ENCODE measurements around the gene SLAIN1. TPM values are rescaled to one million over a fixed set of nuclear protein-coding genes. Genes with fewer than 3 reads are reported as not detected.

SLAIN1 gene
- total and polyA plus RNA-seq, 2 of the 8 experiments (the other 6 are each of a cell fraction or from before 2014, with no cell fraction given) = 35.0 to 37.7 TPM

- H3K23ac ChIP-seq (ENCODE audit: insufficient read length) = no peak overlapping the region
- H3K9ac ChIP-seq (replicated peaks in 1 of 4; ENCODE audit: extremely low read depth in 1 of 4, low read depth in 3 of 4, low read length in 3 of 4) = no peak overlapping the region
- no peak overlapping the region for H3K14ac ChIP-seq (ENCODE audit: insufficient read length)
- no peak overlapping the region for H3K56ac ChIP-seq (replicated peaks; ENCODE audit: insufficient read length, low read depth, low read length)
- no peaks in the 10 kb centered on the region for H3K9me3 ChIP-seq (ENCODE audit: insufficient read depth in 2 of 2, low read depth in 1 of 2, low read length in 1 of 2)
- H3K23me2 ChIP-seq (ENCODE audit: low read depth, low read length) = no peaks in the 10 kb centered on the region
- no peak overlapping the region for H2BK12ac ChIP-seq (ENCODE audit: low read depth, low read length)
- no peak overlapping the region for H3K4ac ChIP-seq (replicated peaks; ENCODE audit: insufficient read length, low read depth, low read length)
- H3K27ac ChIP-seq (ENCODE audit: low read depth, low read length) = no peak overlapping the region
- no peak overlapping the region for H2AFZ ChIP-seq (ENCODE audit: low read length)
- no peak overlapping the region for H4K8ac ChIP-seq (ENCODE audit: extremely low read depth, insufficient read depth, low read length)
- H3K79me2 ChIP-seq (ENCODE audit: control insufficient read depth in 1 of 2, insufficient read depth in 2 of 2, low read length in 2 of 2) = peaks cover 0 to 24% of the 10 kb centered on the region in 2 experiments; a peak in 2 of 4 replicates
- H3K27me3 ChIP-seq (replicated peaks in 1 of 4; ENCODE audit: control insufficient read depth in 3 of 4, extremely low read depth in 1 of 4, insufficient read depth in 3 of 4, low read length in 3 of 4) = no peaks in the 10 kb centered on the region
- H4K5ac ChIP-seq (ENCODE audit: insufficient read length, low read depth, low read length) = no peak overlapping the region
- FAIRE-seq (no peak), DNase-seq (ENCODE audit: low read depth in 1 of 2, low spot score in 2 of 2) (no peak)
- H2BK5ac ChIP-seq (ENCODE audit: low read depth, low read length) = no peak overlapping the region
- no peak overlapping the region for H3K4me2 ChIP-seq (ENCODE audit: insufficient read depth in 1 of 2, low read depth in 2 of 2, low read length in 2 of 2)
- H2AK5ac ChIP-seq (ENCODE audit: low read depth, low read length) = no peak overlapping the region
- H4K20me1 ChIP-seq (replicated peaks in 1 of 2; ENCODE audit: control insufficient read depth in 1 of 2, insufficient read depth in 2 of 2, low read length in 2 of 2) = no peaks in the 10 kb centered on the region
- ChIA-PET POLR2A (ENCODE audit: partially characterized antibody) (no interaction called here), CTCF (ENCODE audit: partially characterized antibody) (interaction anchor here (0.6 to 7.3 kb wide), 13 partner anchors 8 to 1778 kb away, joined by 3 to 104 read pairs (median 4); no protein-coding TSS in a partner anchor)
- H3K18ac ChIP-seq (ENCODE audit: extremely low read depth, low read length) = no peak overlapping the region
- no peak overlapping the region for H2BK15ac ChIP-seq (ENCODE audit: low read length)
- no peak overlapping the region for H4K91ac ChIP-seq (replicated peaks; ENCODE audit: insufficient read length, low read length)
- peaks cover 0 to 21% (median 10%) of the 10 kb centered on the region in 4 experiments; a peak in 5 of 8 replicates for H3K36me3 ChIP-seq (ENCODE audit: control insufficient read depth in 2 of 4, insufficient read depth in 4 of 4, low read length in 3 of 4)
- no peak overlapping the region for H2BK20ac ChIP-seq (ENCODE audit: low read length)
- H3K4me3 ChIP-seq (ENCODE audit: extremely low read depth in 1 of 4, insufficient read depth in 2 of 4, low read depth in 3 of 4, low read length in 4 of 4) = no peak overlapping the region
- no peak overlapping the region for H2BK120ac ChIP-seq (replicated peaks; ENCODE audit: low read depth, low read length)
- H3K4me1 ChIP-seq (replicated peaks in 1 of 4; ENCODE audit: control insufficient read depth in 3 of 4, insufficient read depth in 4 of 4, low read length in 3 of 4) = peaks cover 0 to 2% (median 0%) of the 10 kb centered on the region in 4 experiments; a peak in 1 of 7 replicates
- WGBS, 2 experiments (ENCODE audit: extremely low coverage in 1 of 2, insufficient coverage in 1 of 2, insufficient read length in 1 of 2, insufficient replicate concordance in 2 of 2, low coverage in 1 of 2, low lambda C conversion rate in 2 of 2, missing lambda C conversion rate in 1 of 2) = 75% methylated on average over 5 of the region's 5 CpGs; no CpG with 5 or more reads in 1 of the 2 experiments
- no peaks in the 10 kb centered on the region for H3K79me1 ChIP-seq (ENCODE audit: low read depth, low read length)
- TF ChIP-seq CHD2 (IDR thresholded peaks at IDR 0.05; ENCODE audit: low read length) (no peak), NANOG (IDR thresholded peaks at IDR 0.05; ENCODE audit: insufficient read depth, low read depth, low read length, poor library complexity, severe bottlenecking) (no peak), GTF2F1 (IDR thresholded peaks at IDR 0.05; ENCODE audit: borderline replicate concordance, low read depth, low read length) (no peak), POLR2AphosphoS5 (IDR thresholded peaks at IDR 0.05; ENCODE audit: low read depth, low read length) (no peak), FOSL1 (IDR thresholded peaks at IDR 0.05; ENCODE audit: insufficient read depth, low read depth, low read length) (no peak), KDM4A (IDR thresholded peaks at IDR 0.05; ENCODE audit: low read depth, low read length, severe bottlenecking) (no peak), POLR2A (IDR thresholded peaks at IDR 0.05; ENCODE audit: control extremely low read depth in 1 of 2, low read depth in 2 of 2, low read length in 2 of 2) (no peak), CEBPB (IDR thresholded peaks at IDR 0.05; ENCODE audit: low read depth, low read length) (no peak), SIN3A (conservative IDR thresholded peaks at IDR 0.05 in 1 of 2, IDR thresholded peaks at IDR 0.05 in 1 of 2; ENCODE audit: low read depth in 1 of 2, low read length in 2 of 2) (no peak), ATF3 (IDR thresholded peaks at IDR 0.05; ENCODE audit: insufficient read depth, low read depth, low read length) (no peak), CHD1 (IDR thresholded peaks at IDR 0.05; ENCODE audit: low read depth, low read length) (no peak)
- TF ChIP-seq, protein P1, sequence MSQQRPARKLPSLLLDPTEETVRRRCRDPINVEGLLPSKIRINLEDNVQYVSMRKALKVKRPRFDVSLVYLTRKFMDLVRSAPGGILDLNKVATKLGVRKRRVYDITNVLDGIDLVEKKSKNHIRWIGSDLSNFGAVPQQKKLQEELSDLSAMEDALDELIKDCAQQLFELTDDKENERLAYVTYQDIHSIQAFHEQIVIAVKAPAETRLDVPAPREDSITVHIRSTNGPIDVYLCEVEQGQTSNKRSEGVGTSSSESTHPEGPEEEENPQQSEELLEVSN (IDR thresholded peaks at IDR 0.05) = no peak
Observed at GRCh38 chr13:77752512-77753069, 55.1 kb downstream of the SLAIN1 start.

All from H1 (cell line).